GM10266 (cell line): ENCODE measurements around the gene EDN1.
"Not testable (repeated sequence)": the region's sequence is repeated elsewhere in the genome, so short reads cannot be mapped to it uniquely, and the experiment has no call there.

ENCODE experiments used
- DNase-seq: peaks from one replicate; pipeline ENCODE4 v3.0.0; 2012; ENCODE audit errors: extremely low spot score
- CTCF ChIP-seq: IDR thresholded peaks from 2 replicates; pipeline ENCODE4 v1.5.1; 2012; ENCODE audit warnings: mild to moderate bottlenecking, low read depth; ENCODE audit not compliant: control insufficient read depth, insufficient read depth; ENCODE audit errors: missing control alignments

The EDN1 gene

GRCh38 chr6:12325872-12326271 lies 35.7 kb downstream of the EDN1 start:
- no peak for DNase-seq
- TF ChIP-seq CTCF = no peak

GRCh38 chr6:12327391-12327790 lies 37.2 kb downstream of the EDN1 start:
- TF ChIP-seq CTCF = no peak
- no peak for DNase-seq

GRCh38 chr6:12327988-12328387 lies 37.8 kb downstream of the EDN1 start:
- no peak for DNase-seq
- no peak for TF ChIP-seq CTCF

GRCh38 chr6:12328701-12329100 lies 38.5 kb downstream of the EDN1 start:
- TF ChIP-seq CTCF = no peak
- DNase-seq = no peak

- no peak for DNase-seq
- TF ChIP-seq CTCF = no peak
Measured at GRCh38 chr6:12331474-12331873, 41.3 kb downstream of the EDN1 start.

GRCh38 chr6:12331951-12332749 lies 42.0 kb downstream of the EDN1 start:
- DNase-seq = no peak
- no peak for TF ChIP-seq CTCF

- not testable (repeated sequence) for DNase-seq
Measured at GRCh38 chr6:12332750-12333079, 42.6 kb downstream of the EDN1 start.

- TF ChIP-seq CTCF = no peak
- no peak for DNase-seq
Measured at GRCh38 chr6:12333128-12333527, 43.0 kb downstream of the EDN1 start.
